Breast epithelium (tissue), 3 donors: ENCODE data around the gene NCKAP5.

Experiments
- CTCF ChIP-seq, 3 donors: fragments of 450-650 bp; IDR thresholded peaks; one replicate each; pipeline ENCODE4 v1.5.1; 2016 to 2017; ENCODE audit warnings: antibody characterized with exemption in 3 of 3, mild to moderate bottlenecking in 3 of 3, moderate library complexity in 3 of 3
- POLR2A ChIP-seq: fragments of 450-650 bp; IDR thresholded peaks from one replicate; pipeline ENCODE4 v1.6.1; 2016; ENCODE audit warnings: antibody characterized with exemption, mild to moderate bottlenecking, moderate library complexity
- POLR2AphosphoS5 ChIP-seq, 3 donors: sonication (generic); formaldehyde crosslinking; IDR thresholded peaks; one replicate each; pipeline ENCODE4 v1.6.1; 2017; ENCODE audit warnings: antibody characterized with exemption in 3 of 3

- TF ChIP-seq CTCF (IDR thresholded peaks at IDR 0.05): no peak
- TF ChIP-seq POLR2A: no peak
- TF ChIP-seq POLR2AphosphoS5 (IDR thresholded peaks at IDR 0.05): no peak
Measured at GRCh38 chr2:133503927-133504326, 64.3 kb downstream of the NCKAP5 start.
